Subcutaneous abdominal adipose tissue (tissue), 5 donors: Measurements from ENCODE around the gene ULBP1.
"Not testable (repeated sequence)": the region's sequence is repeated elsewhere in the genome, so short reads cannot be mapped to it uniquely, and the experiment has no call there.

ENCODE experiments used
- H3K27ac ChIP-seq: one replicate; pipeline ENCODE4 v1.7.0; 2013; ENCODE audit warnings: low read depth, mild to moderate bottlenecking, inconsistent platforms, low read length, moderate library complexity
- H3K27me3 ChIP-seq, 5 donors: one replicate each; pipeline ENCODE4 v1.7.0; 2013; ENCODE audit warnings: low read length in 5 of 5, inconsistent platforms in 1 of 5; ENCODE audit not compliant: control insufficient read depth in 5 of 5, insufficient read depth in 4 of 5
- H3K36me3 ChIP-seq, 5 donors: one replicate each; pipeline ENCODE4 v1.7.0; 2013; ENCODE audit warnings: low read length in 5 of 5; ENCODE audit not compliant: control insufficient read depth in 5 of 5, insufficient read depth in 5 of 5
- H3K4me1 ChIP-seq, 5 donors: one replicate each; pipeline ENCODE4 v1.7.0; 2013; ENCODE audit warnings: low read length in 5 of 5, mild to moderate bottlenecking in 3 of 5, moderate library complexity in 1 of 5; ENCODE audit not compliant: control insufficient read depth in 5 of 5, insufficient read depth in 5 of 5
- H3K4me3 ChIP-seq, 5 donors: one replicate each; pipeline ENCODE4 v1.7.0; 2013; ENCODE audit warnings: low read length in 5 of 5, low read depth in 1 of 5
- H3K9ac ChIP-seq, 5 donors: one replicate each; pipeline ENCODE4 v1.7.0; 2013; ENCODE audit warnings: low read length in 5 of 5, mild to moderate bottlenecking in 4 of 5, moderate library complexity in 3 of 5
- H3K9me3 ChIP-seq, 5 donors: one replicate each; pipeline ENCODE4 v1.7.0; 2013; ENCODE audit warnings: low read length in 5 of 5; ENCODE audit not compliant: control insufficient read depth in 5 of 5
- donor health status: healthy.
- donor health status: healthy.
- donor health status: healthy.
- donor health status: healthy.
- donor health status: healthy.

ULBP1 gene

GRCh38 chr6:149968909-149969308 is 5.2 kb downstream of the ULBP1 start:
- H3K36me3 ChIP-seq, H3K27ac ChIP-seq, H3K9me3 ChIP-seq, H3K9ac ChIP-seq, H3K4me3 ChIP-seq: not testable (repeated sequence)
- H3K27me3 ChIP-seq, result peaks cover 18 to 37% (median 27%) of the 10 kb centered on the region in 5 donors
- H3K4me1 ChIP-seq, result peaks cover 4 to 17% (median 16%) of the 10 kb centered on the region in 5 donors

GRCh38 chr6:149969635-149970034 is 5.9 kb downstream of the ULBP1 start:
- Histone ChIP-seq H3K27me3 (peaks cover 11 to 36% (median 23%) of the 10 kb centered on the region in 5 donors), H3K9me3 (no peaks in the 10 kb centered on the region)

GRCh38 chr6:149974394-149974793 is 10.7 kb downstream of the ULBP1 start:
- H3K27me3 ChIP-seq, result peaks cover 0 to 32% (median 17%) of the 10 kb centered on the region in 5 donors

More at GRCh38 chr6:149969635-149970034, 5.9 kb downstream of the ULBP1 start:
- no peak overlapping the region for H3K9ac ChIP-seq
- H3K4me1 ChIP-seq, result peaks cover 0 to 10% (median 9%) of the 10 kb centered on the region in 5 donors
- H3K36me3 ChIP-seq, result no peaks in the 10 kb centered on the region
- no peak overlapping the region for H3K27ac ChIP-seq
- H3K4me3 ChIP-seq, result no peak overlapping the region

GRCh38 chr6:149974825-149975224 is 11.1 kb downstream of the ULBP1 start:
- Histone ChIP-seq H3K27ac (no peak overlapping the region), H3K36me3 (no peaks in the 10 kb centered on the region), H3K4me3 (no peak overlapping the region), H3K27me3 (peaks cover 0 to 29% (median 14%) of the 10 kb centered on the region in 5 donors), H3K4me1 (no peaks in the 10 kb centered on the region), H3K9ac (no peak overlapping the region), H3K9me3 (no peaks in the 10 kb centered on the region)

More at GRCh38 chr6:149974394-149974793, 10.7 kb downstream of the ULBP1 start:
- H3K27ac ChIP-seq, H3K4me1 ChIP-seq, H3K9me3 ChIP-seq, H3K9ac ChIP-seq, H3K36me3 ChIP-seq, H3K4me3 ChIP-seq: not testable (repeated sequence)

- Histone ChIP-seq H3K9ac (no peak overlapping the region), H3K36me3 (no peaks in the 10 kb centered on the region), H3K27me3 (peaks cover 0 to 28% (median 10%) of the 10 kb centered on the region in 5 donors), H3K4me3 (no peak overlapping the region), H3K27ac (no peak overlapping the region), H3K9me3 (no peaks in the 10 kb centered on the region), H3K4me1 (no peaks in the 10 kb centered on the region)
These were observed 11.7 kb downstream of the ULBP1 start for GRCh38 chr6:149975400-149975799.

GRCh38 chr6:149977221-149977620 is 13.5 kb downstream of the ULBP1 start:
- Histone ChIP-seq H3K4me3 (no peak overlapping the region), H3K9me3 (peaks cover 0 to 3% (median 0%) of the 10 kb centered on the region in 5 donors), H3K9ac (no peak overlapping the region), H3K36me3 (no peaks in the 10 kb centered on the region), H3K27ac (no peak overlapping the region), H3K4me1 (no peaks in the 10 kb centered on the region), H3K27me3 (peaks cover 0 to 38% (median 15%) of the 10 kb centered on the region in 5 donors)

- H3K9ac ChIP-seq, result no peak overlapping the region
- H3K4me1 ChIP-seq, result no peaks in the 10 kb centered on the region
- H3K9me3 ChIP-seq, result peaks cover 0 to 3% (median 0%) of the 10 kb centered on the region in 5 donors
- no peaks in the 10 kb centered on the region for H3K36me3 ChIP-seq
- no peak overlapping the region for H3K4me3 ChIP-seq
- peaks cover 5 to 49% (median 21%) of the 10 kb centered on the region in 5 donors for H3K27me3 ChIP-seq
- H3K27ac ChIP-seq, result no peak overlapping the region
These were observed 14.9 kb downstream of the ULBP1 start for GRCh38 chr6:149978610-149979009.

- peaks cover 0 to 3% (median 0%) of the 10 kb centered on the region in 5 donors for H3K9me3 ChIP-seq
- no peak overlapping the region for H3K9ac ChIP-seq
- H3K36me3 ChIP-seq, result no peaks in the 10 kb centered on the region
- no peak overlapping the region for H3K27ac ChIP-seq
- H3K4me1 ChIP-seq, result no peaks in the 10 kb centered on the region
- H3K4me3 ChIP-seq, result no peak overlapping the region
- H3K27me3 ChIP-seq, result peaks cover 5 to 48% (median 20%) of the 10 kb centered on the region in 5 donors
These were observed 15.6 kb downstream of the ULBP1 start for GRCh38 chr6:149979293-149979692.

GRCh38 chr6:149983145-149983544 is 19.4 kb downstream of the ULBP1 start:
- H3K9me3 ChIP-seq, result peaks cover under 1 to 10% (median 7%) of the 10 kb centered on the region in 5 donors
- H3K36me3 ChIP-seq, result no peaks in the 10 kb centered on the region
- no peaks in the 10 kb centered on the region for H3K4me1 ChIP-seq
- no peak overlapping the region for H3K4me3 ChIP-seq
- H3K9ac ChIP-seq, result no peak overlapping the region
- peaks cover 26 to 62% (median 47%) of the 10 kb centered on the region in 5 donors for H3K27me3 ChIP-seq
- no peak overlapping the region for H3K27ac ChIP-seq

- Histone ChIP-seq H3K27me3 (peaks cover 41 to 74% (median 56%) of the 10 kb centered on the region in 5 donors), H3K4me1 (peaks cover 0 to 3% (median 0%) of the 10 kb centered on the region in 5 donors), H3K27ac (no peak overlapping the region), H3K9ac (no peak overlapping the region), H3K9me3 (peaks cover 7 to 19% (median 15%) of the 10 kb centered on the region in 5 donors), H3K36me3 (no peaks in the 10 kb centered on the region), H3K4me3 (no peak overlapping the region)
These were observed 21.0 kb downstream of the ULBP1 start for GRCh38 chr6:149984773-149985172.
